ENCODE results near the gene ZNF106.

GRCh38 chr15:42498212-42499068, 7.5 kb upstream of the ZNF106 start:
- TF ChIP-seq, protein P1, sequence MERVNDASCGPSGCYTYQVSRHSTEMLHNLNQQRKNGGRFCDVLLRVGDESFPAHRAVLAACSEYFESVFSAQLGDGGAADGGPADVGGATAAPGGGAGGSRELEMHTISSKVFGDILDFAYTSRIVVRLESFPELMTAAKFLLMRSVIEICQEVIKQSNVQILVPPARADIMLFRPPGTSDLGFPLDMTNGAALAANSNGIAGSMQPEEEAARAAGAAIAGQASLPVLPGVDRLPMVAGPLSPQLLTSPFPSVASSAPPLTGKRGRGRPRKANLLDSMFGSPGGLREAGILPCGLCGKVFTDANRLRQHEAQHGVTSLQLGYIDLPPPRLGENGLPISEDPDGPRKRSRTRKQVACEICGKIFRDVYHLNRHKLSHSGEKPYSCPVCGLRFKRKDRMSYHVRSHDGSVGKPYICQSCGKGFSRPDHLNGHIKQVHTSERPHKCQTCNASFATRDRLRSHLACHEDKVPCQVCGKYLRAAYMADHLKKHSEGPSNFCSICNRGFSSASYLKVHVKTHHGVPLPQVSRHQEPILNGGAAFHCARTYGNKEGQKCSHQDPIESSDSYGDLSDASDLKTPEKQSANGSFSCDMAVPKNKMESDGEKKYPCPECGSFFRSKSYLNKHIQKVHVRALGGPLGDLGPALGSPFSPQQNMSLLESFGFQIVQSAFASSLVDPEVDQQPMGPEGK (CRISPR knock-in tag; IDR thresholded peaks at IDR 0.05; ENCODE audit: borderline replicate concordance): no peak
- TF ChIP-seq ZFP30 (CRISPR knock-in tag; IDR thresholded peaks at IDR 0.05): no peak
- TF ChIP-seq, protein P2, sequence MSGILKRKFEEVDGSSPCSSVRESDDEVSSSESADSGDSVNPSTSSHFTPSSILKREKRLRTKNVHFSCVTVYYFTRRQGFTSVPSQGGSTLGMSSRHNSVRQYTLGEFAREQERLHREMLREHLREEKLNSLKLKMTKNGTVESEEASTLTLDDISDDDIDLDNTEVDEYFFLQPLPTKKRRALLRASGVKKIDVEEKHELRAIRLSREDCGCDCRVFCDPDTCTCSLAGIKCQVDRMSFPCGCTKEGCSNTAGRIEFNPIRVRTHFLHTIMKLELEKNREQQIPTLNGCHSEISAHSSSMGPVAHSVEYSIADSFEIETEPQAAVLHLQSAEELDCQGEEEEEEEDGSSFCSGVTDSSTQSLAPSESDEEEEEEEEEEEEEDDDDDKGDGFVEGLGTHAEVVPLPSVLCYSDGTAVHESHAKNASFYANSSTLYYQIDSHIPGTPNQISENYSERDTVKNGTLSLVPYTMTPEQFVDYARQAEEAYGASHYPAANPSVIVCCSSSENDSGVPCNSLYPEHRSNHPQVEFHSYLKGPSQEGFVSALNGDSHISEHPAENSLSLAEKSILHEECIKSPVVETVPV (CRISPR knock-in tag; IDR thresholded peaks at IDR 0.05): no peak
- TF ChIP-seq BACH2 (CRISPR knock-in tag; IDR thresholded peaks at IDR 0.05; ENCODE audit: borderline replicate concordance): no peak
- TF ChIP-seq TOX (CRISPR knock-in tag; IDR thresholded peaks at IDR 0.05; ENCODE audit: borderline replicate concordance): no peak
- no peak for TF ChIP-seq CREB5 (CRISPR knock-in tag; IDR thresholded peaks at IDR 0.05; ENCODE audit: low read depth)
- TF ChIP-seq GLIS3 (CRISPR knock-in tag; IDR thresholded peaks at IDR 0.05): no peak
- TF ChIP-seq, protein P3, sequence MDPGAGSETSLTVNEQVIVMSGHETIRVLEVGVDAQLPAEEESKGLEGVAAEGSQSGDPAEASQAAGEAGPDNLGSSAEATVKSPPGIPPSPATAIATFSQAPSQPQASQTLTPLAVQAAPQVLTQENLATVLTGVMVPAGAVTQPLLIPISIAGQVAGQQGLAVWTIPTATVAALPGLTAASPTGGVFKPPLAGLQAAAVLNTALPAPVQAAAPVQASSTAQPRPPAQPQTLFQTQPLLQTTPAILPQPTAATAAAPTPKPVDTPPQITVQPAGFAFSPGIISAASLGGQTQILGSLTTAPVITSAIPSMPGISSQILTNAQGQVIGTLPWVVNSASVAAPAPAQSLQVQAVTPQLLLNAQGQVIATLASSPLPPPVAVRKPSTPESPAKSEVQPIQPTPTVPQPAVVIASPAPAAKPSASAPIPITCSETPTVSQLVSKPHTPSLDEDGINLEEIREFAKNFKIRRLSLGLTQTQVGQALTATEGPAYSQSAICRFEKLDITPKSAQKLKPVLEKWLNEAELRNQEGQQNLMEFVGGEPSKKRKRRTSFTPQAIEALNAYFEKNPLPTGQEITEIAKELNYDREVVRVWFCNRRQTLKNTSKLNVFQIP (CRISPR knock-in tag; IDR thresholded peaks at IDR 0.05; ENCODE audit: borderline replicate concordance, low read depth): no peak
- TF ChIP-seq TCF4 (CRISPR knock-in tag; IDR thresholded peaks at IDR 0.05; ENCODE audit: borderline replicate concordance): no peak
- no peak for TF ChIP-seq ZNF8 (CRISPR knock-in tag; IDR thresholded peaks at IDR 0.05)
- no peak for TF ChIP-seq ESRRG (CRISPR knock-in tag; IDR thresholded peaks at IDR 0.05)
